ENCODE measurements around the gene PLCB4.
"Not testable (repeated sequence)": the region's sequence is repeated elsewhere in the genome, so short reads cannot be mapped to it uniquely, and the experiment has no call there.

Gene PLCB4

DNA sequence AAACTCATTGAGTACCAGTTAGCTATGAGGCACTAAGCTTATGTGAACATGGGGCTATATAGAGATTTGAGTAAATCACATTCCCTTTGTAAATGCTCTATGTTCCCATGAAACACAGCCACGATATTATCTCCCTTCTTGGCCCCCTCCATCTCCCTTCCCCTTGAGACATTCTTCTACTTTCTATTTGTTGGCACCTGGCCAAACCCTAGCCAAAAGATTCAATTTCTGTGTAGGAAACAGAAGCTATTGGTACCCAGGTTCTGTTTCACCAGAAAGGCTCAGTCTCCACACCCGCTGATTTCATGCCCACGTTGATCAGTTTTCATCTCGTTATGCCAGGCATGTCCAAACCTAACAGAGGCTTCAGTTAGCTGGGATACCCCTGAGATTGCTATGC lies 300.0 kb downstream of the PLCB4 start:
- in situ Hi-C loops (cut with MboI; ENCODE audit: low pct_unique_long_range_greater_than_20kb, low sequenced_read_pairs, unreplicated experiment), result loop anchor here (25.0 kb wide), 1 partner anchor 507 kb away; no protein-coding TSS in a partner anchor
- DNase-seq (ENCODE audit: low spot score), result no peak
- TF ChIP-seq, protein P1, sequence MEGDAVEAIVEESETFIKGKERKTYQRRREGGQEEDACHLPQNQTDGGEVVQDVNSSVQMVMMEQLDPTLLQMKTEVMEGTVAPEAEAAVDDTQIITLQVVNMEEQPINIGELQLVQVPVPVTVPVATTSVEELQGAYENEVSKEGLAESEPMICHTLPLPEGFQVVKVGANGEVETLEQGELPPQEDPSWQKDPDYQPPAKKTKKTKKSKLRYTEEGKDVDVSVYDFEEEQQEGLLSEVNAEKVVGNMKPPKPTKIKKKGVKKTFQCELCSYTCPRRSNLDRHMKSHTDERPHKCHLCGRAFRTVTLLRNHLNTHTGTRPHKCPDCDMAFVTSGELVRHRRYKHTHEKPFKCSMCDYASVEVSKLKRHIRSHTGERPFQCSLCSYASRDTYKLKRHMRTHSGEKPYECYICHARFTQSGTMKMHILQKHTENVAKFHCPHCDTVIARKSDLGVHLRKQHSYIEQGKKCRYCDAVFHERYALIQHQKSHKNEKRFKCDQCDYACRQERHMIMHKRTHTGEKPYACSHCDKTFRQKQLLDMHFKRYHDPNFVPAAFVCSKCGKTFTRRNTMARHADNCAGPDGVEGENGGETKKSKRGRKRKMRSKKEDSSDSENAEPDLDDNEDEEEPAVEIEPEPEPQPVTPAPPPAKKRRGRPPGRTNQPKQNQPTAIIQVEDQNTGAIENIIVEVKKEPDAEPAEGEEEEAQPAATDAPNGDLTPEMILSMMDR (IDR thresholded peaks at IDR 0.05; ENCODE audit: extremely low read depth, insufficient read depth, missing control alignments), result no peak

DNA sequence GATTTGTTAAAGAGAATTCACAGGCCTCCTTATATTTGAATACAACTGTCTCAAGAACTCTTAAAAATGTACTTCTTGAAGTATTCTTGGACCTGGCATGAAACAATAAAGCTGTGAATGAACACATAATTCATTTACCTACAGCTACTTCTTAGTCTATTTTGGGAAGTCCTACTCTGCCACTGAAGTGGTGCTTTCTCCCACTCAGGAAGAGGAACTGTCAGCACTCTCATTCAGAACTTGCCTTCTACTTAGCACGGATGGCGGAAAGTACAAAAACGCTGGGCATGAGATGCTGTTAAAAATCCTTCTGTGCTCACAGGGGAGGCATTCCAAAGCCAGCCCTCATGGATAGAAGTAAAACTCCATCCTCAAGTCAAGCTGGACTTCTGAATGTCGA lies 300.7 kb downstream of the PLCB4 start:
- TF ChIP-seq, protein P1 (IDR thresholded peaks at IDR 0.05; ENCODE audit: extremely low read depth, insufficient read depth, missing control alignments), result no peak
- in situ Hi-C loops (cut with MboI; ENCODE audit: low pct_unique_long_range_greater_than_20kb, low sequenced_read_pairs, unreplicated experiment), result loop anchor here (25.0 kb wide), 1 partner anchor 507 kb away; no protein-coding TSS in a partner anchor
- no peak for DNase-seq (ENCODE audit: low spot score)

DNA sequence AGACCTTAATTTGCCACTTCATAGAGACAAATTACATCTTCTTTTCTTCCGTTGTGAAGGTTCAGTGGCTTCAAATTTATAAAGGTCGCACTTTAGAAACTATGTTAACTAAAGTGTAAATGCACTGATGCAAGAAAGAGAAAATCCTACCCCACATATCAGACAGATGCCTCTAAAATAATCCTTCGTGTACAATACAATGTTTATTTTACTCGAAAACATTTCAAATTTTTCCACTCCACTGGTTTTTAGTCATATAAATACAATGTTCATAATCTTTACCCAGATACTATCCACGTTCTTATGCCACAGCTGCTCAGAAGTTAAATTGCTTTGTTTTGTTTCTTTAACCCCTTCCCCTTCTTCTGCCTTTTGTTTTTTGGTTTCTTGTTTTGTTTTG lies 305.2 kb downstream of the PLCB4 start:
- TF ChIP-seq, protein P1 (IDR thresholded peaks at IDR 0.05; ENCODE audit: extremely low read depth, insufficient read depth, missing control alignments), result no peak
- no peak for DNase-seq (ENCODE audit: low spot score)
- in situ Hi-C loops (cut with MboI; ENCODE audit: low pct_unique_long_range_greater_than_20kb, low sequenced_read_pairs, unreplicated experiment), result loop anchor here (25.0 kb wide), 1 partner anchor 512 kb away; no protein-coding TSS in a partner anchor

DNA sequence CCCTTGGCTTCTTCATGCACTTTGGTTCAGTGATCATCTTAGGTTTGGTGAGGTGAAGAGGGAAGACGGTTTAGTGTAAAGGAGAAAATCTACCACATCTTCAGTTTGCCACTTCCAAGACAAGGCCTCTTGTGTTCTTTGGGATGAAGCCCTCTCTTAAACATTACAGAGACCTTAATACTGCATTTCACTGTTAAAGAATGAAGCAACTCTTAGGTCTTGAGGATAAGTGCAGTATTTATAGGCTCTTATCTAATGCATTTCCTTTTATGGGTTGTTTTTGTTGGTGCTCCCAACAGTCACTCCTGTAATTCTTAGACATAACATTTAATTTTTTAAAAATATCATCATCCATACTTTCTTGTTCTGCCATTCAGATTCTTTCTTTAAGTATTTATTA lies 305.6 kb downstream of the PLCB4 start:
- in situ Hi-C loops (cut with MboI; ENCODE audit: low pct_unique_long_range_greater_than_20kb, low sequenced_read_pairs, unreplicated experiment), result loop anchor here (25.0 kb wide), 1 partner anchor 512 kb away; no protein-coding TSS in a partner anchor
- TF ChIP-seq, protein P1 (IDR thresholded peaks at IDR 0.05; ENCODE audit: extremely low read depth, insufficient read depth, missing control alignments), result no peak
- DNase-seq (ENCODE audit: low spot score), result no peak

DNA sequence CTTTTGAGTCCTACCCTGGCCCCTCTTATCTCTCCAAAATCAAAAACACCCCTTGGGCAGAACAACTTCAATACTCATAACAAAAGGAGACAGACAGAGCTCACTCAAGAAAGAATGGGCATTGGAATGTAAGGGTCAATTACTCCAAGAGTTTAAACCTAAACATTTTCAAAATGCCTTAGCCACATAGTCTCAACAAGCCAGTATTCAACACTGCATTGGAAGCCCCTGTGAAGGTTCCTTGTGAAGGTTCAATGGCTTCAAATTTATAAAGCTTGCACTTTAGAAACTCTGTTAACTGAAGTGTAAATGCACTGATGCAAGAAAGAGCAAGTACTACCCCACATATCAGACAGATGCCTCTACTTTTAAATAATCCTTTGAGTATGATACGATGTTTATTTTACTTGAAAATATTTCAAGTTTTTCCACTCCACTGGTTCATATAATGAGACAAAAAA lies 306.4 kb downstream of the PLCB4 start:
- TF ChIP-seq, protein P1 (IDR thresholded peaks at IDR 0.05; ENCODE audit: extremely low read depth, insufficient read depth, missing control alignments), result no peak
- in situ Hi-C loops (cut with MboI; ENCODE audit: low pct_unique_long_range_greater_than_20kb, low sequenced_read_pairs, unreplicated experiment), result no loop called here

DNA sequence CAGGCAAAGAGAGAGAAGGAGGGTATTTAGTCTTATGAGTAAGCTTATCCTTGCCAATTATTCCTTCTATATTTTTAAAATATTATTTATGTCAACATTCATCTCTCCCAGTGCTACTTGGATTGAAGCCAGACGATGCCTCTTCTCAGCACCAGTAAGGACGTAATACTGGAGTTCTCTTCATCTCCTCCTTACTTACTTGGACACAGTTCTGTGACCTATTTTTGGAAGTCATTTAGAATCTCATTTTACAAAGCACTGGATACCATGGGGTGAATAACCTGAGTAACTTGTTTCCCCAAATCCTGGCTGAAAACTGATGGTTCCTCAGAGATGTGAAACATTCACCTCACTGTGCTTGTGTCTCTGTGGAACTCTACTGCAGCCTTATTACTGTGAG lies 308.1 kb downstream of the PLCB4 start:
- TF ChIP-seq, protein P1 (IDR thresholded peaks at IDR 0.05; ENCODE audit: extremely low read depth, insufficient read depth, missing control alignments), result no peak
- in situ Hi-C loops (cut with MboI; ENCODE audit: low pct_unique_long_range_greater_than_20kb, low sequenced_read_pairs, unreplicated experiment), result no loop called here
- no peak for DNase-seq (ENCODE audit: low spot score)

More for the DNA sequence above, 306.4 kb downstream of the PLCB4 start:
- no peak for DNase-seq (ENCODE audit: low spot score)

DNA sequence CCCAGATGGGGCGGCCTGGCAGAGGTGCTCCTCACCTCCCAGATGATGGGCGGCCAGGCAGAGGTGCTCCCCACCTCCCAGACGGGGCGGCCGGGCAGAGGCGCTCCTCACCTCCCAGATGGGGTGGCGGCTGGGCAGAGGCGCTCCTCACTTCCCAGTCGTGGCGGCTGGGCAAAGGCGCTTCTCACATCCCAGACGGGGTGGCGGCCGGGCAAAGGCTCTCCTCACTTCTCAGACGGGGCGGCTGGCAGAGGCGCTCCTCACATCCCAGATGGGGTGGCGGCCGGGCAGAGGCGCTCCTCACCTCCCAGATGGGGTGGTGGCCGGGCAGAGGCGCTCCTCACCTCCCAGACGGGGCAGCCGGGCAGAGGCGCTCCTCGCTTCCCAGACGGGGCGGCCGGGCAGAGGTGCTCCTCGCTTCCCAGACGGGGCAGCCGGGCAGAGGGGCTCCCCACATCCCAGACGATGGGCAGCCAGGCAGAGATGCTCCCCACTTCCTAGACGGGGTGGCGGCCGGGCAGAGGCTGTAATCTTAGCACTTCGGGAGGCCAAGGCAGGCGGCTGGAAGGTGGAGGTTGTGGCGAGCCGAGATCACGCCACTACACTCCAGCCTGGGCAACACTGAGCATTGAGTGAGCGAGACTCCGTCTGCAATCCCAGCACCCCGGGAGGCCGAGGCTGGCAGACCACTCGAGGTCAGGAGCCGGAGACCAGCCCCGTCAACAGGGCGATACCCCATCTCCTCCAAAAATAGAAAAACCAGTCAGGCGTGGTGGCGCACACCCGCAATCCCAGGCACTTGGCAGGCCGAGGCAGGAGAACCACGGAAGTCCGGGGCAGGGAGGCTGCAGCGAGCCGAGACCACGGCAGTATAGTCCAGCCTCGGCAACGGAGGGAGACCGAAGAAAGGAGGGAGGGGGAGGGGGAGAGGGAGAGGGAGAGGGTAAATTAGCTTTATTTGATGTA lies 316.7 kb downstream of the PLCB4 start:
- in situ Hi-C loops (cut with MboI; ENCODE audit: low pct_unique_long_range_greater_than_20kb, low sequenced_read_pairs, unreplicated experiment); DNase-seq (ENCODE audit: low spot score): not testable (repeated sequence)

Measured in GM13977 (cell line).